ENCODE measurements around the gene MYEF2.

GRCh38 chr15:48144889-48145288 lies 33.2 kb downstream of the MYEF2 start:
- TF ChIP-seq CTCF (IDR thresholded peaks at IDR 0.05) (no peak), POLR2A (IDR thresholded peaks at IDR 0.05) (no peak)
